NT2/D1 (cell line): ENCODE measurements around the gene ATP6V1G2.

Experiments used
- SUZ12 ChIP-seq: IDR thresholded peaks from 2 replicates; pipeline ENCODE4 v1.6.1; 2011; ENCODE audit not compliant: insufficient read length, insufficient read depth; ENCODE audit errors: extremely low read depth
- ZNF274 ChIP-seq: IDR thresholded peaks from 2 replicates; pipeline ENCODE4 v1.6.1; 2011; ENCODE audit warnings: mild to moderate bottlenecking, low read depth, low read length

DNA sequence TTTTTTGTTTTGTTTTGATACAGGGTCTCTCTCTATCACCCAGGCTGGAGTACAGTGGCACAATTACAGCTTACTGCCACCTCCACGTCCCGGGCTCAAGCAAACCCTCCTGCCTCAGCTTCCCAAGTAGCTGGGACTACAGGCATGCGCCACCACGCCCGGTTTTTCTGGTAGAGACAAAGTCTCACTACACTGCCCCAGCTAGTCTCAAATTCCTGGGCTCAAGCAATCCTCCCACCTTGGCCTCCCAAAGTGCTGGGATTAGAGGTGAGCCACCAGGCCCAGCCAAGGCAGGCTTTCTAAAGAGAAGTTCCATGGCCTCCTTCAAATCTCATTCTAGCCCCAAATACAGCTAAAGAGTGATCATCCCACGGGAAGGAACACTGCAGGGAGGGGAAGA is 12.4 kb downstream of the ATP6V1G2 start:
- TF ChIP-seq ZNF274 (no peak), SUZ12 (no peak)
